Neural progenitor cell (in vitro differentiated cells): ENCODE data around the gene LBR. TPM values are rescaled to one million over a fixed set of nuclear protein-coding genes. Genes with fewer than 3 reads are reported as not detected.

ENCODE experiments used
- DNase-seq: peaks from one replicate; pipeline ENCODE4 v3.0.0-alpha.2; 2016; ENCODE audit warnings: low spot score
- H2AFZ ChIP-seq: fragments of 200-600 bp; sonication (generic); replicated peaks from 2 replicates; pipeline ENCODE4 v1.6.1; 2016; ENCODE audit warnings: antibody characterized with exemption
- H3F3A ChIP-seq: fragments of 200-600 bp; sonication (generic); 2 replicates; pipeline ENCODE4 v1.6.1; 2016; ENCODE audit warnings: antibody characterized with exemption, low read depth
- H3K27ac ChIP-seq: fragments of 200-600 bp; sonication (generic); 2 replicates; pipeline ENCODE4 v1.5.1; 2016; ENCODE audit warnings: mild to moderate bottlenecking
- H3K27me3 ChIP-seq: fragments of 200-600 bp; sonication (generic); 2 replicates; pipeline ENCODE4 v1.6.1; 2016; ENCODE audit warnings: mild to moderate bottlenecking, moderate library complexity
- H3K36me3 ChIP-seq: fragments of 200-600 bp; sonication (generic); 2 replicates; pipeline ENCODE4 v1.5.1; 2016
- H3K4me1 ChIP-seq: fragments of 200-600 bp; sonication (generic); 2 replicates; pipeline ENCODE4 v1.6.1; 2016; ENCODE audit warnings: mixed run types
- H3K4me2 ChIP-seq: fragments of 200-600 bp; sonication (generic); 2 replicates; pipeline ENCODE4 v1.6.1; 2016
- H3K4me3 ChIP-seq: fragments of 200-600 bp; sonication (generic); 2 replicates; pipeline ENCODE4 v1.5.1; 2016
- H3K79me2 ChIP-seq: fragments of 200-600 bp; sonication (generic); 2 replicates; pipeline ENCODE4 v1.6.1; 2016; ENCODE audit warnings: low read depth
- H3K9ac ChIP-seq: fragments of 200-600 bp; sonication (generic); 2 replicates; pipeline ENCODE4 v1.6.1; 2016
- H3K9me3 ChIP-seq: fragments of 200-600 bp; sonication (generic); 2 replicates; pipeline ENCODE4 v1.5.1; 2016; ENCODE audit warnings: low read depth
- H4K20me1 ChIP-seq: fragments of 200-600 bp; sonication (generic); 2 replicates; pipeline ENCODE4 v1.6.1; 2016; ENCODE audit warnings: low read depth
- H3K27ac Mint-ChIP-seq: 3 replicates; pipeline ENCODE4 v1.8.0; 2021; ENCODE audit warnings: mixed read lengths
- H3K27me3 Mint-ChIP-seq: 2 replicates; pipeline ENCODE4 v1.8.0; 2022; ENCODE audit warnings: low read depth, mild to moderate bottlenecking, inconsistent platforms, moderate library complexity, mixed read lengths; ENCODE audit not compliant: insufficient read depth
- H3K36me3 Mint-ChIP-seq: 3 replicates; pipeline ENCODE4 v1.8.0; 2021; ENCODE audit warnings: mixed read lengths
- H3K4me1 Mint-ChIP-seq: 3 replicates; pipeline ENCODE4 v1.8.0; 2021; ENCODE audit warnings: mixed read lengths
- H3K4me3 Mint-ChIP-seq: 3 replicates; pipeline ENCODE4 v1.8.0; 2021; ENCODE audit warnings: mild to moderate bottlenecking, moderate library complexity, mixed read lengths
- H3K9me3 Mint-ChIP-seq: 3 replicates; pipeline ENCODE4 v1.8.0; 2020; ENCODE audit warnings: mixed read lengths
- EZH2 ChIP-seq: fragments of 200-600 bp; sonication (generic); IDR thresholded peaks from 2 replicates; pipeline ENCODE4 v1.6.1; 2017; ENCODE audit warnings: antibody characterized with exemption, mild to moderate bottlenecking, moderate library complexity
- EZH2phosphoT487 ChIP-seq: fragments of 200-600 bp; sonication (generic); IDR thresholded peaks from 2 replicates; pipeline ENCODE4 v1.6.1; 2017; ENCODE audit warnings: antibody characterized with exemption
- total RNA-seq: library from RNA; depleted of rRNA; stranded (reverse); fragments of >200 nt; gene quantifications from 2 replicates; pipeline ENCODE4 v1.2.3, GENCODE V29; 2015; ENCODE audit warnings: low replicate concordance
- TF ChIP-seq, protein P1 (sequence below): fragments of 200-600 bp; sonication (generic); IDR thresholded peaks from 2 replicates; pipeline ENCODE4 v1.5.1; 2017; ENCODE audit warnings: antibody characterized with exemption, mild to moderate bottlenecking

LBR gene
- total RNA-seq, 1 donor from 2014 or later: 171 TPM

DNA sequence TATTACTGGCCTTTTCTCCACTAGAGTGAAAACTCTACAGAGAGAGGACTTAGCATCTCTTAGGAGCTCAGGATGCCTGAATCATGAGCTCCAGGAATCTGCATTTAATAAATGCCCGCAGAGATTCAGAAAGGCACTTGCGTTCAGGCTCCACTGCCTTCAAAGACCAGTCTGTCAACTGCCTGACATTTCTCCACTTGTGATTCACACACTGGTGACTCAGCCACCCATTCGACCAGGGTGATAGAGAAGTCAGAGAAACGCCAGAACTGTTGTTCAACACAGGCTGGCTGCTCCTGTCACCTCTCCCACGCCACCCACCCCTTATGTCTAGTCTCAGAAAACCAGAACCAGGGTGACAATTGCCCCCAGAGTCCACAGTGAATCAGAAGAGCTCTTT, 26.9 kb upstream of the LBR start:
- no peaks in the 10 kb centered on the region for H3K9me3 Mint-ChIP-seq

DNA sequence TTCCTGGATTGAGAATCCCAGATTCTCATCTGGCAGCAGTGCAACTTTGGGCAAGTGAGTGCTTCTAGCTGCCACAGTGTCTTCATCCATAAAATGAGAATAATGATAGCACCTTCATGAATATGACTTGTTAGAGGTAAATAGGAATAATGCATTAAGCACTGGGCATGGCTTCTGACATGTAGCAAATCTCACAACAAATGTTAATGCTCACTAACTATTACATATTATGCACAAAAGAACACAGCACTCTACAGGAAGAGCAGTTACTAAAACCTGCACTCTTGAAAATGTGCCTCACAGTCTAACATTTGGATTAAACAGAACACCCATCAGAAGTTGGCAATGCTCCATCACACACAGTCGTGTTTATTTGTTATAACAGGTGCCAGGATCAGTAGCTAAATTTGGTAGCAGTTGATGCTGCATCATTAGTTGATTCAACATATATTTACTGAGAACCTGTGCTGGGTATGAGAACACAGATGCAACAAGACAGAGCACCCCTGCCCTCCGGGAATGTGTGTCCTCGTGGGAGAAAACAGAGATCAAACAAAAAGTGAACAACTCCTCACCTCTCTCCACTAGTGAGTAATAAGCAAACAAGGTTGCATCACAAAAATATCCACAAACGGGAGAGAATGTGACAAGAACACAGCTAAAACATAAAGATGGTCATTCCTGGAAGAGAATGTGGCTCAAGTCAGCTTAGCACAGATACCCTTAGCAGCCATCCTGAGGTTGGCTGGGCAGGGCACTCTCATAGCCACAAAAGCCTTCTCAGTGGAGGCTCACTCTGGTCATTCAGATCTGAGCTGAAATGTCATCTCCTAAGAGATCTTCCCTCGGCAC, 26.2 kb upstream of the LBR start:
- Mint-ChIP-seq H3K36me3 (no peaks in the 10 kb centered on the region), H3K4me3 (no peak overlapping the region), H3K27me3 (peaks cover 8% of the 10 kb centered on the region), H3K4me1 (peaks cover 13% of the 10 kb centered on the region), H3K9me3 (no peaks in the 10 kb centered on the region), H3K27ac (no peak overlapping the region)
- Histone ChIP-seq H3K36me3 (no peaks in the 10 kb centered on the region), H3K79me2 (no peaks in the 10 kb centered on the region), H3K4me3 (no peak overlapping the region), H3F3A (no peaks in the 10 kb centered on the region), H3K27me3 (no peaks in the 10 kb centered on the region), H2AFZ (no peak overlapping the region), H3K9me3 (no peaks in the 10 kb centered on the region), H3K9ac (no peak overlapping the region), H3K27ac (no peak overlapping the region), H3K4me2 (no peak overlapping the region), H4K20me1 (no peaks in the 10 kb centered on the region), H3K4me1 (no peaks in the 10 kb centered on the region)
- TF ChIP-seq EZH2phosphoT487: no peak
- no peak for TF ChIP-seq EZH2
- TF ChIP-seq, protein P1, sequence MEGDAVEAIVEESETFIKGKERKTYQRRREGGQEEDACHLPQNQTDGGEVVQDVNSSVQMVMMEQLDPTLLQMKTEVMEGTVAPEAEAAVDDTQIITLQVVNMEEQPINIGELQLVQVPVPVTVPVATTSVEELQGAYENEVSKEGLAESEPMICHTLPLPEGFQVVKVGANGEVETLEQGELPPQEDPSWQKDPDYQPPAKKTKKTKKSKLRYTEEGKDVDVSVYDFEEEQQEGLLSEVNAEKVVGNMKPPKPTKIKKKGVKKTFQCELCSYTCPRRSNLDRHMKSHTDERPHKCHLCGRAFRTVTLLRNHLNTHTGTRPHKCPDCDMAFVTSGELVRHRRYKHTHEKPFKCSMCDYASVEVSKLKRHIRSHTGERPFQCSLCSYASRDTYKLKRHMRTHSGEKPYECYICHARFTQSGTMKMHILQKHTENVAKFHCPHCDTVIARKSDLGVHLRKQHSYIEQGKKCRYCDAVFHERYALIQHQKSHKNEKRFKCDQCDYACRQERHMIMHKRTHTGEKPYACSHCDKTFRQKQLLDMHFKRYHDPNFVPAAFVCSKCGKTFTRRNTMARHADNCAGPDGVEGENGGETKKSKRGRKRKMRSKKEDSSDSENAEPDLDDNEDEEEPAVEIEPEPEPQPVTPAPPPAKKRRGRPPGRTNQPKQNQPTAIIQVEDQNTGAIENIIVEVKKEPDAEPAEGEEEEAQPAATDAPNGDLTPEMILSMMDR: no peak
- DNase-seq: no peak

More for the DNA sequence above, 26.9 kb upstream of the LBR start:
- Histone ChIP-seq H3K4me1 (no peaks in the 10 kb centered on the region), H3K4me2 (no peak overlapping the region), H3F3A (no peaks in the 10 kb centered on the region), H3K9ac (no peak overlapping the region), H3K4me3 (no peak overlapping the region), H3K36me3 (no peaks in the 10 kb centered on the region), H3K27ac (no peak overlapping the region), H2AFZ (no peak overlapping the region), H3K9me3 (no peaks in the 10 kb centered on the region), H3K79me2 (no peaks in the 10 kb centered on the region), H3K27me3 (no peaks in the 10 kb centered on the region), H4K20me1 (no peaks in the 10 kb centered on the region)
- Mint-ChIP-seq H3K27me3 (peaks cover 7% of the 10 kb centered on the region), H3K4me1 (peaks cover 15% of the 10 kb centered on the region), H3K36me3 (no peaks in the 10 kb centered on the region), H3K27ac (no peak overlapping the region), H3K4me3 (no peak overlapping the region)
- DNase-seq: no peak
- TF ChIP-seq, protein P1: no peak
- TF ChIP-seq EZH2phosphoT487 (no peak), EZH2 (no peak)

DNA sequence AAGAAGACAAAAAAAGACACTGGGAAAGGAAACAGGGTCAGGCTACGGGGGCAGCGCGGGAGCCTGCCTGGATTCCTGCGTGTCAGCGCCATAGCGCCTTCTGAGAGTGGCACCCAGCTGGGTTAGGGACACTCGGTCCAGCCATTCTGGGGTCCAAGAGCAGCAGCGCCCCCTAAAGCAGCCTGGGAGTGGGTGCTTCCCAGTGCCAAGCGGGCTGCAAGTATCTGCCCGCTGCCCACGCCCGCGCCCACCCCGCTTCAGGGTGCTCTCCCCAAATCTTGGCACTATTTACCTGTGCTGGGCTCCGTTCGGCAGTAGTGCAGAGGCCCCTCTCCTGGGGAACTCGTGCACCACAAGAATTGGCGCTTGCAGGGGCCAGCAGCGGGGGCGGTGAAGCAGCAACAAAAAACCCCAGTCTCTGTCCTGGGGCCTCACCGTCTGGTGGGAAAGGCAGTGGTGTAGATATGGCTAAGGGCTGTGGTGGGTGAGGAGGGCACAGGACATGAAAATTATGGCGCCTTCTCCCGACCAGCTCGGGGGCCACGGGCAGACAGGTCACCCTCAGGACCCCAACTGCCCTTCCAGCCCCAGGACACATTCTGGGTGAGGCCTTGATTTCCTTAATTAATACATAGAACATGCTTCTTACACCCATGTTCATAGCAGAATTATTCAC, 24.1 kb upstream of the LBR start:
- H3K9me3 ChIP-seq: no peaks in the 10 kb centered on the region
- peak; percentile 27 for DNase-seq
- no peak overlapping the region for H2AFZ ChIP-seq
- H3K27me3 Mint-ChIP-seq: peaks cover 8% of the 10 kb centered on the region
- no peaks in the 10 kb centered on the region for H3K9me3 Mint-ChIP-seq
- no peak overlapping the region for H3K4me3 Mint-ChIP-seq
- H3K9ac ChIP-seq: no peak overlapping the region
- H3K36me3 ChIP-seq: no peaks in the 10 kb centered on the region
- TF ChIP-seq EZH2phosphoT487: no peak
- TF ChIP-seq, protein P1: no peak
- TF ChIP-seq EZH2: no peak
- peaks cover 24% of the 10 kb centered on the region for H3K4me1 Mint-ChIP-seq
- no peaks in the 10 kb centered on the region for H3F3A ChIP-seq
- H3K27ac Mint-ChIP-seq: no peak overlapping the region
- H3K36me3 Mint-ChIP-seq: no peaks in the 10 kb centered on the region
- H3K27me3 ChIP-seq: no peaks in the 10 kb centered on the region
- H3K4me1 ChIP-seq: peaks cover 4% of the 10 kb centered on the region
- no peak overlapping the region for H3K4me3 ChIP-seq
- H3K79me2 ChIP-seq: no peaks in the 10 kb centered on the region
- no peaks in the 10 kb centered on the region for H4K20me1 ChIP-seq
- no peak overlapping the region for H3K27ac ChIP-seq
- H3K4me2 ChIP-seq: no peak overlapping the region
